VCaP (cell line): ENCODE data around the gene TMEM25.

Experiments used
- H3K27ac ChIP-seq: fragments of 450-650 bp; 2 replicates; pipeline ENCODE4 v1.5.1; 2017
- CTCF ChIP-seq: fragments of 450-650 bp; conservative IDR thresholded peaks from 2 replicates; pipeline ENCODE4 v1.5.1; 2017; ENCODE audit warnings: mild to moderate bottlenecking, moderate library complexity

The TMEM25 gene

GRCh38 chr11:118544647-118545010 lies 13.6 kb downstream of the TMEM25 start:
- H3K27ac ChIP-seq = no peak overlapping the region
- TF ChIP-seq CTCF = no peak

- H3K27ac ChIP-seq = peak overlapping the region; percentile 17; the same call in 1 of the 2 replicates
- TF ChIP-seq CTCF = no peak
These were observed 14.5 kb downstream of the TMEM25 start for GRCh38 chr11:118545533-118545932.

- H3K27ac ChIP-seq = no peak overlapping the region
- TF ChIP-seq CTCF = no peak
These were observed 16.1 kb downstream of the TMEM25 start for GRCh38 chr11:118547132-118547531.

- no peak overlapping the region for H3K27ac ChIP-seq
- no peak for TF ChIP-seq CTCF
These were observed 21.3 kb downstream of the TMEM25 start for GRCh38 chr11:118552341-118552740.

GRCh38 chr11:118560806-118561205 lies 29.8 kb downstream of the TMEM25 start:
- TF ChIP-seq CTCF = no peak
- H3K27ac ChIP-seq = no peak overlapping the region

GRCh38 chr11:118565051-118565450 lies 34.1 kb downstream of the TMEM25 start:
- no peak for TF ChIP-seq CTCF

GRCh38 chr11:118569670-118570069 lies 38.7 kb downstream of the TMEM25 start:
- no peak for TF ChIP-seq CTCF
- H3K27ac ChIP-seq = no peak overlapping the region

More at GRCh38 chr11:118565051-118565450, 34.1 kb downstream of the TMEM25 start:
- H3K27ac ChIP-seq = peak overlapping the region; percentile 78; the same call in 1 of the 2 replicates

GRCh38 chr11:118570787-118571186 lies 39.8 kb downstream of the TMEM25 start:
- no peak for TF ChIP-seq CTCF

GRCh38 chr11:118571701-118572060 lies 40.7 kb downstream of the TMEM25 start:
- peak overlapping the region; percentile 98 for H3K27ac ChIP-seq

More at GRCh38 chr11:118570787-118571186, 39.8 kb downstream of the TMEM25 start:
- no peak overlapping the region for H3K27ac ChIP-seq
